Glutamatergic neuron (in vitro differentiated cells): ENCODE data around the gene DPY19L3. TPM values are rescaled to one million over a fixed set of nuclear protein-coding genes. Genes with fewer than 3 reads are reported as not detected.
A peak's percentile ranks its signal among the peaks of the same experiment; 100 is the strongest.

Experiments
- DNase-seq: peaks from one replicate; pipeline ENCODE4 v3.0.0; 2022
- H3K27ac Mint-ChIP-seq: one replicate; pipeline ENCODE4 v1.8.0; 2020; ENCODE audit warnings: mild to moderate bottlenecking, mixed read lengths, inconsistent platforms; ENCODE audit not compliant: unreplicated experiment
- H3K27me3 Mint-ChIP-seq: one replicate; pipeline ENCODE4 v1.8.0; 2020; ENCODE audit warnings: mild to moderate bottlenecking, moderate library complexity, mixed read lengths, inconsistent platforms; ENCODE audit not compliant: unreplicated experiment
- H3K36me3 Mint-ChIP-seq: one replicate; pipeline ENCODE4 v1.8.0; 2020; ENCODE audit warnings: mild to moderate bottlenecking, mixed read lengths, inconsistent platforms; ENCODE audit not compliant: unreplicated experiment
- H3K4me1 Mint-ChIP-seq: one replicate; pipeline ENCODE4 v1.8.0; 2020; ENCODE audit warnings: mild to moderate bottlenecking, low read depth, mixed read lengths, inconsistent platforms; ENCODE audit not compliant: unreplicated experiment
- H3K4me3 Mint-ChIP-seq: one replicate; pipeline ENCODE4 v1.8.0; 2020; ENCODE audit warnings: mild to moderate bottlenecking, mixed read lengths, inconsistent platforms; ENCODE audit not compliant: unreplicated experiment
- H3K9me3 Mint-ChIP-seq: one replicate; pipeline ENCODE4 v1.8.0; 2020; ENCODE audit warnings: mild to moderate bottlenecking, moderate library complexity, mixed read lengths, inconsistent platforms; ENCODE audit not compliant: unreplicated experiment
- total RNA-seq: library from RNA; stranded (reverse); fragmentation: NEBNext Ultra II Directional; extraction: Animal tissue kit (Norgen Biotek cat#: 25700); gene quantifications from one replicate; pipeline ENCODE4 v1.2.1, GENCODE V29; 2021; ENCODE audit not compliant: unreplicated experiment
- TF ChIP-seq, protein P1 (sequence below): fragments of 200-600 bp; sonication (generic); IDR thresholded peaks from one replicate; pipeline ENCODE4 v1.5.0; 2021; ENCODE audit not compliant: partially characterized antibody, unreplicated experiment

Gene DPY19L3
- total RNA-seq, 1 donor from 2014 or later: 51.1 TPM

- Mint-ChIP-seq H3K27me3 (no peaks in the 10 kb centered on the region), H3K4me1 (no peaks in the 10 kb centered on the region), H3K27ac (no peak overlapping the region), H3K36me3 (no peaks in the 10 kb centered on the region), H3K4me3 (no peak overlapping the region), H3K9me3 (no peaks in the 10 kb centered on the region)
- TF ChIP-seq, protein P1, sequence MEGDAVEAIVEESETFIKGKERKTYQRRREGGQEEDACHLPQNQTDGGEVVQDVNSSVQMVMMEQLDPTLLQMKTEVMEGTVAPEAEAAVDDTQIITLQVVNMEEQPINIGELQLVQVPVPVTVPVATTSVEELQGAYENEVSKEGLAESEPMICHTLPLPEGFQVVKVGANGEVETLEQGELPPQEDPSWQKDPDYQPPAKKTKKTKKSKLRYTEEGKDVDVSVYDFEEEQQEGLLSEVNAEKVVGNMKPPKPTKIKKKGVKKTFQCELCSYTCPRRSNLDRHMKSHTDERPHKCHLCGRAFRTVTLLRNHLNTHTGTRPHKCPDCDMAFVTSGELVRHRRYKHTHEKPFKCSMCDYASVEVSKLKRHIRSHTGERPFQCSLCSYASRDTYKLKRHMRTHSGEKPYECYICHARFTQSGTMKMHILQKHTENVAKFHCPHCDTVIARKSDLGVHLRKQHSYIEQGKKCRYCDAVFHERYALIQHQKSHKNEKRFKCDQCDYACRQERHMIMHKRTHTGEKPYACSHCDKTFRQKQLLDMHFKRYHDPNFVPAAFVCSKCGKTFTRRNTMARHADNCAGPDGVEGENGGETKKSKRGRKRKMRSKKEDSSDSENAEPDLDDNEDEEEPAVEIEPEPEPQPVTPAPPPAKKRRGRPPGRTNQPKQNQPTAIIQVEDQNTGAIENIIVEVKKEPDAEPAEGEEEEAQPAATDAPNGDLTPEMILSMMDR: no peak
- no peak for DNase-seq
These were observed 53.0 kb downstream of the DPY19L3 start for GRCh38 chr19:32458500-32459123.

- TF ChIP-seq, protein P1: no peak
- Mint-ChIP-seq H3K4me3 (no peak overlapping the region), H3K27ac (no peak overlapping the region), H3K27me3 (no peaks in the 10 kb centered on the region), H3K36me3 (no peaks in the 10 kb centered on the region), H3K9me3 (no peaks in the 10 kb centered on the region), H3K4me1 (no peaks in the 10 kb centered on the region)
- DNase-seq: no peak
These were observed 53.8 kb downstream of the DPY19L3 start for GRCh38 chr19:32459204-32459865.

DNA sequence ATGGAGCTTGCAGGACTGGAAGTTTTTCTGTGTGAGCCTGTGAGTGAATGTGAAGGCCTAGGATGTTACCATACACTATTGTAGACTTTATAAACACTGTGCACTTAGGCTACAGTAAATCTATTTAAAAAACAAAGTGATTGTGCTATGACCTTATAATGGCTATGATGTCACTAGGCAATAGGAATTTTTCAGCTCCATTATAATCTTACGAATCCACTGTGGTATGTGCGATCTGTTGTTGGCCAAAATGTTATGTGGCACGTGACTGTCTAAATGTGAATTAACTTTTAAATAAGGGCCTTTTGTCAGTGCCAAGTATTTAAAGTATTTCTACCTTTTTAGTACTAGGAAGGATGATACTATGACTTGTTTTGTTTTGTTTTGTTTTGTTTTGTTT, 54.9 kb downstream of the DPY19L3 start:
- no peaks in the 10 kb centered on the region for H3K9me3 Mint-ChIP-seq
- H3K36me3 Mint-ChIP-seq: no peaks in the 10 kb centered on the region
- no peak for DNase-seq

GRCh38 chr19:32464279-32464678, 58.7 kb downstream of the DPY19L3 start:
- H3K27ac Mint-ChIP-seq: no peak overlapping the region
- TF ChIP-seq, protein P1: peak; percentile 55
- no peak overlapping the region for H3K4me3 Mint-ChIP-seq
- no peaks in the 10 kb centered on the region for H3K36me3 Mint-ChIP-seq
- H3K27me3 Mint-ChIP-seq: no peaks in the 10 kb centered on the region
- H3K4me1 Mint-ChIP-seq: peaks cover 6% of the 10 kb centered on the region
- no peaks in the 10 kb centered on the region for H3K9me3 Mint-ChIP-seq
- no peak for DNase-seq

More for the DNA sequence above, 54.9 kb downstream of the DPY19L3 start:
- H3K27me3 Mint-ChIP-seq: no peaks in the 10 kb centered on the region
- H3K4me3 Mint-ChIP-seq: no peak overlapping the region
- no peak overlapping the region for H3K27ac Mint-ChIP-seq
- H3K4me1 Mint-ChIP-seq: no peaks in the 10 kb centered on the region
- TF ChIP-seq, protein P1: no peak

- no peaks in the 10 kb centered on the region for H3K36me3 Mint-ChIP-seq
- H3K4me1 Mint-ChIP-seq: peaks cover 14% of the 10 kb centered on the region
- TF ChIP-seq, protein P1: no peak
- no peaks in the 10 kb centered on the region for H3K27me3 Mint-ChIP-seq
- no peak for DNase-seq
- H3K4me3 Mint-ChIP-seq: no peak overlapping the region
- no peak overlapping the region for H3K27ac Mint-ChIP-seq
- no peaks in the 10 kb centered on the region for H3K9me3 Mint-ChIP-seq
These were observed 59.6 kb downstream of the DPY19L3 start for GRCh38 chr19:32465176-32465575.
